ENCODE data around the gene YDJC.

- TF ChIP-seq CTCF (IDR thresholded peaks at IDR 0.05; ENCODE audit: control extremely low read depth in 1 of 3, insufficient read depth in 1 of 3, low read depth in 1 of 3, low read length in 3 of 3) (no peak), USF2 (IDR thresholded peaks at IDR 0.05; ENCODE audit: low read length) (no peak), E2F6 (IDR thresholded peaks at IDR 0.05) (no peak), MAX (IDR thresholded peaks at IDR 0.05) (no peak), RAD21 (IDR thresholded peaks at IDR 0.05 in 1 of 2, conservative IDR thresholded peaks at IDR 0.05 in 1 of 2; ENCODE audit: low read depth in 2 of 2, low read length in 2 of 2) (no peak), TCF12 (IDR thresholded peaks at IDR 0.05; ENCODE audit: low read depth, low read length) (no peak), POLR2AphosphoS5 (IDR thresholded peaks at IDR 0.05; ENCODE audit: low read depth, low read length) (no peak)
Measured at GRCh38 chr22:21603973-21604372, 25.8 kb downstream of the YDJC start.

Measured in H1 (cell line).